H1 (cell line): ENCODE results near the gene FAR2. TPM values are rescaled to one million over a fixed set of nuclear protein-coding genes. Genes with fewer than 3 reads are reported as not detected.

Experiments used
- BACH1 ChIP-seq: IDR thresholded peaks from 2 replicates; pipeline ENCODE4 v1.6.1; 2012; ENCODE audit warnings: low read length, improper control_type of control experiment
- CTCF ChIP-seq, 3 experiments: IDR thresholded peaks; 1 replicate in 2 of 3; 2 replicates in 1 of 3; pipeline versions ENCODE4 v1.5.1 to v1.6.1; 2011; ENCODE audit warnings: low read length in 3 of 3, mild to moderate bottlenecking in 3 of 3, inconsistent platforms in 2 of 3, low read depth in 1 of 3, moderate library complexity in 1 of 3; ENCODE audit not compliant: insufficient read depth in 1 of 3; ENCODE audit errors: control extremely low read depth in 1 of 3
- HDAC6 ChIP-seq: IDR thresholded peaks from one replicate; pipeline ENCODE4 v1.7.1; 2012; ENCODE audit warnings: low read depth, mild to moderate bottlenecking, inconsistent platforms, low read length, moderate library complexity
- polyA plus RNA-seq, 7 experiments: library from polyadenylated mRNA; depleted of rRNA in 3 of 7; stranded (reverse) in 5 of 7; unstranded in 2 of 7; fragments of >200 nt in 5 of 7; fragments of 200-250 nt in 2 of 7; gene quantifications; 1 replicate in 5 of 7; 2 replicates in 1 of 7; 4 replicates in 1 of 7; pipeline versions ENCODE4 v1.2.1 to v1.2.3, GENCODE V29; 2011 to 2013; ENCODE audit warnings: missing spikeins in 2 of 7, mixed read lengths in 2 of 7
- total RNA-seq: library from RNA; stranded (reverse); fragmentation: NEBNext Ultra II Directional; extraction: Animal tissue kit (Norgen Biotek cat#: 25700); gene quantifications from 2 replicates; pipeline ENCODE4 v1.2.1, GENCODE V29; 2021

Gene FAR2
- total and polyA plus RNA-seq, 2 of the 8 experiments (the other 6 are each of a cell fraction or from before 2014, with no cell fraction given): 24.0 to 24.1 TPM

GRCh38 chr12:29155079-29155478 lies 6.0 kb downstream of the FAR2 start (continued):
- no peak for TF ChIP-seq BACH1
- no peak for TF ChIP-seq CTCF (IDR thresholded peaks at IDR 0.05; ENCODE audit: control extremely low read depth in 1 of 3, insufficient read depth in 1 of 3, low read depth in 1 of 3, low read length in 3 of 3)
- TF ChIP-seq HDAC6: no peak
